ENCODE measurements around the gene DOLPP1.
A peak's percentile ranks its signal among the peaks of the same experiment; 100 is the strongest.
"Not testable (repeated sequence)": the region's sequence is repeated elsewhere in the genome, so short reads cannot be mapped to it uniquely, and the experiment has no call there.

Gene DOLPP1

DNA sequence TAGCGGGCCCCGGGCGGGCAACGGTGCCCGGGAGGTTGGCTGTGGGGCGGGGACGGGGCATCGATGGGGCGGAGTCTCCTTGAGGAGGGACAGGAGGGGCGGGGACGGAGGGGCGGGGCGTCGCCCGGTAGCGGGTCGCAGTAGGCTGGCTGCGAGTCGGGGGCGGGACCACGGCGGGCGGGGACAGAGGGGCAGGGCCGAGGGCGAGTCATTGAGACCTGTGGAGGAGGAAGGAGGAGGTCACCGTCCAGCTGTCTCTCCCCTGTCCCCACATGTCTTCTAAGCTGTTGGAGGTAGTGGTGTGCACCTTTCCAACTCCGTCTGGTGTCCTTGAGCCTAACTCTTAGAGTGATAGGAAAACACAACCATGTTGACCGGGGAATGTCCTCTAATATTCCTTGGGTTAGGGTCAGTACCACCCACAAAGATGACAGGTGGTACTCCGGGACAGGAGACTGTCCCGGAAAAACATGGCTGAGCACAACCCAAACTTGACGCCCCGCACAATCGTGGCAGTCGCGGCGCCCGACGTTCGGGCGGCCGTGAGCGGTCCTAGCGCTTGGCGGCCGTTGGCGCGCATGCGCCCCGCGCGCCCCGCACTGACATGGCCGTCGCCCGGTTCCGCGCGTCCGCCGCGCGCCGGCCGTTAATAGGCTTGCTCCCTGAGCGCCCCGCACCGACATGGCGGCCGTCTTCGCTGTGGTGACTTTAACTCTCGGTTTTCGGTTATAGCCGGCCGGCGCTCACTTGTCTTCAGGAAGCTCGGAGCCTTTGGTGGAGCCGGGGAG is 30.0 kb downstream of the DOLPP1 start, which contains the start of the genes CRAT and PTPA:
TSS of gene CRAT (minus strand) at position 54 of the 788 bp plus-strand sequence. CDS start 284 bp downstream, outside the sequence.
TSS of gene PTPA (plus strand) at position 676 of the 788 bp plus-strand sequence. CDS start 186 bp downstream, outside the sequence.
- H3K79me2 ChIP-seq (ENCODE audit: insufficient read depth, low read length) = peaks cover 41% of the 10 kb centered on the region

DNA sequence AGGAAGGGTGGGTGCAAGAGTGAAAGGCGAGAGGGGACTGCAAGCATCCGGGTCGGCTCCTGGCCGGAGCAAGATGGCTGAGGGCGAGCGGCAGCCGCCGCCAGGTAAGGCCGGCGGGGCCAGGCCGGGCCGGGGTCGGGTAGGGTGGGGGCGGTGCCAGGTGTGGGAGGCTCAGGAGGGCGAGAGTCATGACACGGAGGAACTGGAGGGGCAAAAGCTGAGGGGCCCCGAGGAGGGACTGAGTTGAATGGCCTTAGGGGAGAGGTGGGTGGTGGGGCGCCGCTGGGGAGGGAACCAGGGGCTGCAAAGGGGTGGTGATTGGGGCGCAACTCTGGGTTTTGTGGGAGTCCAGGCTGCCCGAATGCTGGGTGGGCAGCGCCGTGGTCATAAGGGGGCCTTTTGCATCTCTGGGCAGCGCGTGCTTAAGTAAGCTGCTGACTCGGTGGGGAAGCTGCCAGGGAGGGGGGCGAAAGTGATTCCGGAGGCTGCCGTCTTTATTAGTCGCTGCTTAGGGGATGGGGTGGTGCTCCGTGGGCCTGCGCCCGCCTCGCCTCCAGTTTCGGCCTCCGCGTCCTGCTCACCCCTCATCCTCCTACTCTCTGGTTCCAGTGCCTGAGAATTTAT is 30.7 kb downstream of the DOLPP1 start:
- Histone ChIP-seq H3K4me2 (ENCODE audit: low read depth, low read length, poor library complexity, severe bottlenecking) (peak overlapping the region; percentile 76), H3F3A (ENCODE audit: insufficient read depth) (0 out of 2 replicates have a peak, but pooled peaks cover 12% of the 10 kb centered on the region), H3K9me3 (ENCODE audit: insufficient read depth, low read length) (no peaks in the 10 kb centered on the region), H2AFZ (ENCODE audit: low read depth, low read length, severe bottlenecking) (peak overlapping the region; percentile 94), H4K20me1 (ENCODE audit: low read depth, low read length) (no peaks in the 10 kb centered on the region), H3K79me2 (ENCODE audit: insufficient read depth, low read length) (peaks cover 44% of the 10 kb centered on the region), H3K9me2 (replicated peaks; ENCODE audit: insufficient read depth, low read length) (no peaks in the 10 kb centered on the region), H3K4me3 (ENCODE audit: insufficient read depth, low read length, poor library complexity, severe bottlenecking) (peak overlapping the region; percentile 82), H3K27me3 (ENCODE audit: low read length) (no peaks in the 10 kb centered on the region), H3K9ac (ENCODE audit: low read length) (peak overlapping the region; percentile 92), H3K36me3 (ENCODE audit: low read length) (no peaks in the 10 kb centered on the region), H3K27ac (ENCODE audit: low read depth, low read length) (peak overlapping the region; percentile 67)
- TF ChIP-seq EZH2phosphoT487 (conservative IDR thresholded peaks at IDR 0.05; ENCODE audit: low read length) = no peak
- TF ChIP-seq, protein P1, sequence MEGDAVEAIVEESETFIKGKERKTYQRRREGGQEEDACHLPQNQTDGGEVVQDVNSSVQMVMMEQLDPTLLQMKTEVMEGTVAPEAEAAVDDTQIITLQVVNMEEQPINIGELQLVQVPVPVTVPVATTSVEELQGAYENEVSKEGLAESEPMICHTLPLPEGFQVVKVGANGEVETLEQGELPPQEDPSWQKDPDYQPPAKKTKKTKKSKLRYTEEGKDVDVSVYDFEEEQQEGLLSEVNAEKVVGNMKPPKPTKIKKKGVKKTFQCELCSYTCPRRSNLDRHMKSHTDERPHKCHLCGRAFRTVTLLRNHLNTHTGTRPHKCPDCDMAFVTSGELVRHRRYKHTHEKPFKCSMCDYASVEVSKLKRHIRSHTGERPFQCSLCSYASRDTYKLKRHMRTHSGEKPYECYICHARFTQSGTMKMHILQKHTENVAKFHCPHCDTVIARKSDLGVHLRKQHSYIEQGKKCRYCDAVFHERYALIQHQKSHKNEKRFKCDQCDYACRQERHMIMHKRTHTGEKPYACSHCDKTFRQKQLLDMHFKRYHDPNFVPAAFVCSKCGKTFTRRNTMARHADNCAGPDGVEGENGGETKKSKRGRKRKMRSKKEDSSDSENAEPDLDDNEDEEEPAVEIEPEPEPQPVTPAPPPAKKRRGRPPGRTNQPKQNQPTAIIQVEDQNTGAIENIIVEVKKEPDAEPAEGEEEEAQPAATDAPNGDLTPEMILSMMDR (IDR thresholded peaks at IDR 0.05; ENCODE audit: insufficient read depth, low read length, poor library complexity, severe bottlenecking) = no peak

More for the DNA sequence above, 30.0 kb downstream of the DOLPP1 start, which contains the start of the genes CRAT and PTPA:
- no peaks in the 10 kb centered on the region for H3K9me2 ChIP-seq (replicated peaks; ENCODE audit: insufficient read depth, low read length)
- H3K27me3 ChIP-seq (ENCODE audit: low read length) = no peaks in the 10 kb centered on the region
- H3K4me2 ChIP-seq (ENCODE audit: low read depth, low read length, poor library complexity, severe bottlenecking) = peak within 1 kb of the TSS; percentile 76
- no peaks in the 10 kb centered on the region for H3K36me3 ChIP-seq (ENCODE audit: low read length)
- TF ChIP-seq, protein P1 (IDR thresholded peaks at IDR 0.05; ENCODE audit: insufficient read depth, low read length, poor library complexity, severe bottlenecking) = no peak
- no peak for TF ChIP-seq EZH2phosphoT487 (conservative IDR thresholded peaks at IDR 0.05; ENCODE audit: low read length)
- H3K4me3 ChIP-seq (ENCODE audit: insufficient read depth, low read length, poor library complexity, severe bottlenecking) = peak within 1 kb of the TSS; percentile 82
- H3K27ac ChIP-seq (ENCODE audit: low read depth, low read length) = peak within 1 kb of the TSS; percentile 67
- peak within 1 kb of the TSS; percentile 92 for H3K9ac ChIP-seq (ENCODE audit: low read length)
- peak within 1 kb of the TSS; percentile 94 for H2AFZ ChIP-seq (ENCODE audit: low read depth, low read length, severe bottlenecking)
- H4K20me1 ChIP-seq (ENCODE audit: low read depth, low read length) = no peaks in the 10 kb centered on the region
- no peaks in the 10 kb centered on the region for H3K9me3 ChIP-seq (ENCODE audit: insufficient read depth, low read length)
- 0 out of 2 replicates have a peak, but pooled peaks cover 12% of the 10 kb centered on the region for H3F3A ChIP-seq (ENCODE audit: insufficient read depth)

DNA sequence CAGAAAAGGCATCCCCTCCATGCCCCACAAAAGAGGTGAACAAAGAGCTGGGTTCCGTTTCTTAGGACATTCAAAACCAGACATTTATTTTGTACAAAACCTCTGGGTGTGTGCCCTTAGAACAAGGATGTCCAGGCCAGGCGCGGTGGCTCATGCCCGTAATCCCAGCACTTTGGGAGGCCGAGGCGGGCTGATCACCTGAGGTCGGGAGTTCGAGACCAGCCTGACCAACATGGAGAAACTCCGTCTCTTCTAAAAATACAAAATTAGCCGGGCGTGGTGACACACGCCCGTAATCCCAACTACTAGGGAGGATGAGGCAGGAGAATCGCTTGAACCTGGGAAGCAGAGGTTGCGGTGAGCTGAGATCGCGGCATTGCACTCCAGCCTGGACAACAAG is 31.6 kb downstream of the DOLPP1 start:
- not testable (repeated sequence) for H3K36me3 ChIP-seq (ENCODE audit: low read length); H3K27ac ChIP-seq (ENCODE audit: low read depth, low read length); H3K27me3 ChIP-seq (ENCODE audit: low read length); H4K20me1 ChIP-seq (ENCODE audit: low read depth, low read length); H3K9me3 ChIP-seq (ENCODE audit: insufficient read depth, low read length); H2AFZ ChIP-seq (ENCODE audit: low read depth, low read length, severe bottlenecking); H3K9me2 ChIP-seq (replicated peaks; ENCODE audit: insufficient read depth, low read length)
- H3K79me2 ChIP-seq (ENCODE audit: insufficient read depth, low read length) = peaks cover 51% of the 10 kb centered on the region
- 0 out of 2 replicates have a peak, but pooled peaks cover 12% of the 10 kb centered on the region for H3F3A ChIP-seq (ENCODE audit: insufficient read depth)
- peak overlapping the region; percentile 92 for H3K9ac ChIP-seq (ENCODE audit: low read length)
- H3K4me2 ChIP-seq (ENCODE audit: low read depth, low read length, poor library complexity, severe bottlenecking) = peak overlapping the region; percentile 76
- peak overlapping the region; percentile 82 for H3K4me3 ChIP-seq (ENCODE audit: insufficient read depth, low read length, poor library complexity, severe bottlenecking)

Measured in SU-DHL-6 (cell line).